OCI-LY7 (cell line): ENCODE data around the gene RIPK4. TPM values are rescaled to one million over a fixed set of nuclear protein-coding genes. Genes with fewer than 3 reads are reported as not detected.

Source experiments
- BruUV-seq: library from RNA; stranded (reverse); fragments of 400-500 nt; replicated peaks from 2 replicates; lab custom pipeline; 2021; lab: Mats Ljungman, UMichigan
- CTCF ChIA-PET: fragments of 300-600 bp; sonication (Branson Sonifier 250); formaldehyde crosslinking; loops from one replicate; lab custom pipeline; 2022; ENCODE audit warnings: antibody characterized with exemption; ENCODE audit not compliant: unreplicated experiment; lab: Charles Lee
- POLR2A ChIA-PET: fragments of 300-600 bp; sonication (Branson Sonifier 250); formaldehyde crosslinking; loops from one replicate; lab custom pipeline; 2022; ENCODE audit warnings: antibody characterized with exemption; lab: Charles Lee
- DNase-seq: peaks from one replicate; pipeline ENCODE4 v3.0.0-alpha.2; 2015; ENCODE audit warnings: low spot score
- H2AFZ ChIP-seq: fragments of 200-600 bp; sonication (generic), shearing (Covaris generic); 2 replicates; pipeline ENCODE4 v1.6.1; 2014; ENCODE audit warnings: mild to moderate bottlenecking, antibody characterized with exemption, low read length, moderate library complexity
- H3K27ac ChIP-seq: fragments of 200-600 bp; sonication (generic); 2 replicates; pipeline ENCODE4 v1.5.1; 2014; ENCODE audit warnings: mixed run types, low read depth, mild to moderate bottlenecking, moderate library complexity, low read length, inconsistent platforms; ENCODE audit not compliant: poor library complexity, severe bottlenecking
- H3K36me3 ChIP-seq: fragments of 200-600 bp; sonication (generic); 2 replicates; pipeline ENCODE4 v1.6.1; 2014; ENCODE audit warnings: mild to moderate bottlenecking, antibody characterized with exemption, low read length, moderate library complexity, mixed read lengths; ENCODE audit not compliant: insufficient read depth
- H3K4me1 ChIP-seq: fragments of 200-600 bp; sonication (generic); 2 replicates; pipeline ENCODE4 v1.5.1; 2014; ENCODE audit warnings: mild to moderate bottlenecking, low read length; ENCODE audit not compliant: insufficient read depth, poor library complexity, severe bottlenecking
- H3K4me2 ChIP-seq: fragments of 200-600 bp; sonication (generic); 2 replicates; pipeline ENCODE4 v1.6.1; 2014; ENCODE audit warnings: mild to moderate bottlenecking, low read length
- H3K4me3 ChIP-seq: fragments of 200-600 bp; sonication (generic); 2 replicates; pipeline ENCODE4 v1.5.1; 2014; ENCODE audit warnings: mild to moderate bottlenecking, low read depth, low read length; ENCODE audit not compliant: poor library complexity, severe bottlenecking
- H3K79me2 ChIP-seq: fragments of 200-600 bp; sonication (generic); 2 replicates; pipeline ENCODE4 v1.6.1; 2016; ENCODE audit warnings: low read depth, mild to moderate bottlenecking, low read length, moderate library complexity, mixed read lengths; ENCODE audit not compliant: insufficient read depth
- H3K9me2 ChIP-seq: fragments of 200-600 bp; sonication (generic); 2 replicates; pipeline ENCODE4 v1.6.1; 2016; ENCODE audit warnings: mild to moderate bottlenecking, low read length, mixed read lengths; ENCODE audit not compliant: insufficient read depth
- H3K9me3 ChIP-seq: fragments of 200-600 bp; sonication (generic); 2 replicates; pipeline ENCODE4 v1.6.1; 2014; ENCODE audit warnings: mild to moderate bottlenecking, mixed run types, low read length, mixed read lengths
- H4K20me1 ChIP-seq: fragments of 200-600 bp; sonication (generic); 2 replicates; pipeline ENCODE4 v1.6.1; 2014; ENCODE audit warnings: mild to moderate bottlenecking, antibody characterized with exemption, low read length, moderate library complexity, mixed read lengths; ENCODE audit not compliant: insufficient read depth
- CTCF ChIP-seq: fragments of 200-600 bp; sonication (generic); conservative IDR thresholded peaks from 2 replicates; pipeline ENCODE4 v1.5.1; 2014; ENCODE audit warnings: mild to moderate bottlenecking, antibody characterized with exemption, low read length, moderate library complexity, mixed read lengths
- EZH2phosphoT487 ChIP-seq: fragments of 200-600 bp; sonication (generic); IDR thresholded peaks from 2 replicates; pipeline ENCODE4 v1.6.1; 2018; ENCODE audit warnings: low read depth, borderline replicate concordance, mild to moderate bottlenecking, mixed run types, antibody characterized with exemption, low read length, moderate library complexity, mixed read lengths
- intact Hi-C: fragments of 100-400 bp; cut with micrococcal nuclease; formaldehyde crosslinking; loops from one replicate; pipeline ENCODE4 v1.10.0; 2022; ENCODE audit not compliant: unreplicated experiment
- total RNA-seq, 2 experiments: library from RNA; depleted of rRNA in 1 of 2; stranded (reverse); fragments of >200 nt in 1 of 2; shearing (Covaris generic) in 1 of 2; gene quantifications; 2 replicates each; pipeline ENCODE4 v1.2.3, GENCODE V29; 2014 to 2022

The RIPK4 gene
- total RNA-seq, 2 experiments from 2014 or later: 0.08 to 0.19 TPM

GRCh38 chr21:41705546-41706262 is 61.1 kb downstream of the RIPK4 start:
- Histone ChIP-seq H3K4me1 (no peaks in the 10 kb centered on the region), H3K9me2 (no peaks in the 10 kb centered on the region), H4K20me1 (no peaks in the 10 kb centered on the region), H3K9me3 (no peaks in the 10 kb centered on the region), H3K79me2 (no peaks in the 10 kb centered on the region), H3K4me2 (no peak overlapping the region), H2AFZ (no peak overlapping the region), H3K4me3 (no peak overlapping the region), H3K27ac (no peak overlapping the region), H3K36me3 (no peaks in the 10 kb centered on the region)
- ChIA-PET POLR2A (no interaction called here), CTCF (no interaction called here)
- BruUV-seq: no TSS peak
- TF ChIP-seq CTCF (no peak), EZH2phosphoT487 (no peak)
- intact Hi-C loops: no loop called here
- no peak for DNase-seq

DNA sequence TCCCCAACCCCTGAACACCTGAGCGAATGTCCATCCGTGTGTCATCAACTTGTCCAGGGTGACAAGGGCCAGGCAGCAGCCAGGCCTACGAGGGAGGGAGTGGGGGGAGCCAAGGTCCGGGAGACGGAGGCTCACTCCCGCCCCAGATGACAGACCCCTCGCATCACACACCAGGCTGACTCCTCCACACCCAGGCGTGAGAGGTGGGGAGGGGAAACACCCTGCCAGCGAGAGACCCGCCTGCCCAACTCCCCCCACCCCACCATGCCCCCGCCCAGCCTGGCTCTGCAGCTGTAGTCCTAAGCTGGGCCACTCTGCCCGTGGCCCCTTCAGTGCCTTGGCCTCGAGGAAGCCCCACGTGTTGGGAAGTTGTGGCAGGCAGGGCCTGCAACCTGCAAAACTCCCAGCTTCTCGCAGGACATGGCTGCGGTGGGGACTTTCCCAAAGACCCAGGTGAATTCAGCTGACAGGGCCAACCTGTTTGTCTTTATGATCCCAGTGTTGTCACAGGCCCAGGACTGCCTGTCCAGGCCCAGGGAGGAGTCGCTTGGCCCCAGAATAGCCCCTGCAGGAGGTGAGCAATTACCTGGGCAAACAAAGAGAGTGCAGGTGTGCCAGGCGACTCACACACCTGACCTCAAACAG is 62.9 kb downstream of the RIPK4 start:
- Histone ChIP-seq H3K4me1 (no peaks in the 10 kb centered on the region), H3K9me3 (no peaks in the 10 kb centered on the region), H3K27ac (no peak overlapping the region), H3K4me2 (no peak overlapping the region), H3K9me2 (no peaks in the 10 kb centered on the region), H2AFZ (no peak overlapping the region), H3K36me3 (no peaks in the 10 kb centered on the region), H4K20me1 (no peaks in the 10 kb centered on the region), H3K4me3 (no peak overlapping the region), H3K79me2 (no peaks in the 10 kb centered on the region)
- intact Hi-C loops: no loop called here
- DNase-seq: no peak
- no TSS peak for BruUV-seq
- ChIA-PET POLR2A (no interaction called here), CTCF (no interaction called here)
- no peak for TF ChIP-seq CTCF
- no peak for TF ChIP-seq EZH2phosphoT487

- Histone ChIP-seq H3K36me3 (no peaks in the 10 kb centered on the region), H3K4me3 (no peak overlapping the region), H3K4me2 (no peak overlapping the region), H3K9me3 (no peaks in the 10 kb centered on the region), H3K4me1 (no peaks in the 10 kb centered on the region), H2AFZ (no peak overlapping the region), H3K79me2 (no peaks in the 10 kb centered on the region), H4K20me1 (no peaks in the 10 kb centered on the region), H3K27ac (no peak overlapping the region), H3K9me2 (no peaks in the 10 kb centered on the region)
- TF ChIP-seq CTCF (no peak), EZH2phosphoT487 (no peak)
- CTCF ChIA-PET: no interaction called here
- BruUV-seq: no TSS peak
- POLR2A ChIA-PET: no interaction called here
- intact Hi-C loops: no loop called here
- no peak for DNase-seq
These were observed 65.1 kb downstream of the RIPK4 start for GRCh38 chr21:41701749-41702148.
